Tibial nerve (tissue), 4 donors: ENCODE results near the gene GNAQ. TPM values are rescaled to one million over a fixed set of nuclear protein-coding genes. Genes with fewer than 3 reads are reported as not detected.

ENCODE experiments used
- DNase-seq, 2 donors: peaks; one replicate each; pipeline ENCODE4 v3.0.0-alpha.2; 2019; ENCODE audit warnings: low spot score in 2 of 2
- H3K27ac ChIP-seq, 4 donors: fragments of 200-600 bp; sonication (generic) in 3 of 4; one replicate each; pipeline ENCODE4 v1.5.1; 2017 to 2019; ENCODE audit warnings: mild to moderate bottlenecking in 1 of 4
- H3K27me3 ChIP-seq, 2 donors: fragments of 200-600 bp; sonication (generic) in 1 of 2; one replicate each; pipeline versions ENCODE4 v1.5.1 to v1.6.0; 2017 to 2019
- H3K36me3 ChIP-seq, 3 donors: fragments of 200-600 bp; sonication (generic); one replicate each; pipeline ENCODE4 v1.5.1; 2018 to 2019
- H3K4me1 ChIP-seq, 4 donors: fragments of 200-600 bp; sonication (generic) in 3 of 4; one replicate each; pipeline ENCODE4 v1.5.1; 2017 to 2019
- H3K4me3 ChIP-seq, 4 donors: fragments of 200-600 bp; sonication (generic) in 3 of 4; one replicate each; pipeline ENCODE4 v1.5.1; 2017 to 2019; ENCODE audit warnings: mild to moderate bottlenecking in 1 of 4, moderate library complexity in 1 of 4
- H3K9me3 ChIP-seq, 4 donors: fragments of 200-600 bp; sonication (generic) in 3 of 4; one replicate each; pipeline ENCODE4 v1.5.1; 2017 to 2019
- EP300 ChIP-seq, 2 donors: sonication (generic); formaldehyde crosslinking; IDR thresholded peaks; one replicate each; pipeline ENCODE4 v1.6.1; 2017; ENCODE audit warnings: antibody characterized with exemption in 2 of 2, mild to moderate bottlenecking in 1 of 2
- POLR2A ChIP-seq, 2 donors: fragments of 450-650 bp; IDR thresholded peaks; one replicate each; pipeline ENCODE4 v1.6.1; 2017; ENCODE audit warnings: antibody characterized with exemption in 2 of 2, mild to moderate bottlenecking in 2 of 2, moderate library complexity in 2 of 2
- WGBS, 2 donors: methylation state at CpG; one replicate each; pipeline ENCODE4 v1.1.5; 2018; 5-methylcytosine and 5-hydroxymethylcytosine counted together
- total RNA-seq, 4 donors: library from RNA; depleted of rRNA; stranded (reverse); fragments of >200 nt; gene quantifications; one replicate each; pipeline ENCODE4 v1.1.0, GENCODE V29; 2016
- TF ChIP-seq, protein P1 (sequence below), 5 experiments: fragments of 200-600 bp in 3 of 5; fragments of 450-650 bp in 2 of 5; sonication (generic) in 3 of 5; IDR thresholded peaks; one replicate each; pipeline ENCODE4 v1.5.1; 2016 to 2019; ENCODE audit warnings: antibody characterized with exemption in 5 of 5, mild to moderate bottlenecking in 3 of 5, moderate library complexity in 2 of 5

The GNAQ gene
- total RNA-seq, 4 donors from 2014 or later = 38.7 to 50.3 (median 41.6) TPM

DNA sequence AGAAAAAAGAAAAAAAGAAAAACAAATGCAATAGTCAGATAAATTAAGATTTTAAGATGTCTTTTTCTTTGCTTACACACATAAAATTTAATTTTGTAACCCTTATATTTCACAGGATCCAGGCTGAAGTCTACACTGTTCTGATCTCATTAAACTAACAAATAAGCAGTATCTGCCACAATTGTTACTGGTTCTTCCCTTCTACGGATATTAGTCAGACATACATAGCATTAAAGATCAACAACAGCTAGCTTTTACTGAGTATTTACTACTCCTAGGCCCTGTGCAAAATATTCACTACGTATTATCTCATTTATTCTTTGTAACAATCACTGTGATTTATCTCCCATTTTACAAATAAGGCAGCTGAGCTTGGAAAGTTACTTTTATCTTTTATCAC, 34.9 kb downstream of the GNAQ start:
- 88 to 91% methylated on average over 2 of the region's 2 CpGs for WGBS, 2 donors
- TF ChIP-seq EP300 (IDR thresholded peaks at IDR 0.05) (no peak), POLR2A (IDR thresholded peaks at IDR 0.05) (no peak)
- TF ChIP-seq, protein P1, sequence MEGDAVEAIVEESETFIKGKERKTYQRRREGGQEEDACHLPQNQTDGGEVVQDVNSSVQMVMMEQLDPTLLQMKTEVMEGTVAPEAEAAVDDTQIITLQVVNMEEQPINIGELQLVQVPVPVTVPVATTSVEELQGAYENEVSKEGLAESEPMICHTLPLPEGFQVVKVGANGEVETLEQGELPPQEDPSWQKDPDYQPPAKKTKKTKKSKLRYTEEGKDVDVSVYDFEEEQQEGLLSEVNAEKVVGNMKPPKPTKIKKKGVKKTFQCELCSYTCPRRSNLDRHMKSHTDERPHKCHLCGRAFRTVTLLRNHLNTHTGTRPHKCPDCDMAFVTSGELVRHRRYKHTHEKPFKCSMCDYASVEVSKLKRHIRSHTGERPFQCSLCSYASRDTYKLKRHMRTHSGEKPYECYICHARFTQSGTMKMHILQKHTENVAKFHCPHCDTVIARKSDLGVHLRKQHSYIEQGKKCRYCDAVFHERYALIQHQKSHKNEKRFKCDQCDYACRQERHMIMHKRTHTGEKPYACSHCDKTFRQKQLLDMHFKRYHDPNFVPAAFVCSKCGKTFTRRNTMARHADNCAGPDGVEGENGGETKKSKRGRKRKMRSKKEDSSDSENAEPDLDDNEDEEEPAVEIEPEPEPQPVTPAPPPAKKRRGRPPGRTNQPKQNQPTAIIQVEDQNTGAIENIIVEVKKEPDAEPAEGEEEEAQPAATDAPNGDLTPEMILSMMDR (IDR thresholded peaks at IDR 0.05) = no peak
- no peak for DNase-seq
- H3K36me3 ChIP-seq = no peaks in the 10 kb centered on the region
- H3K27me3 ChIP-seq = no peaks in the 10 kb centered on the region
- no peak overlapping the region for H3K27ac ChIP-seq
- H3K4me1 ChIP-seq = peaks cover 0 to 35% (median 12%) of the 10 kb centered on the region in 4 donors
- no peaks in the 10 kb centered on the region for H3K9me3 ChIP-seq
- H3K4me3 ChIP-seq = no peak overlapping the region

DNA sequence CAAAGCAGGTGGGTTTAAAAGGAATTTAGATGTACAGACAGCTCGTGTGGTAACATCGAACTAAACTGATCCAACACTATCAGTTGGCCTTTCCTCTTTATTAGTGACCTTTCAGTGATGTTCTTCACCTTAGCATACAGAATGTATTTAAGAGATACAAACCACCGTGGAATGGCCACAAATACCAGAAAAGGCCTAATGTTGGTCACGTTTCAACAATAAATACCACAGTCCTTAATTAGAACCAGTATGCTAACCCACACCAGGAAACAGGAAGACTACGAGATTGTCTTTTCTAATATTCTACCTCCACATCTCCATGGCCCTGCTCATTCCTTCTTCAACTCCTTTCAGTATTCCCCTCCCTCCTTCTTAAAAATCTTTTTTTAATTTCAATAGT, 40.4 kb downstream of the GNAQ start:
- H3K4me3 ChIP-seq = no peak overlapping the region
- no peak overlapping the region for H3K27ac ChIP-seq
- TF ChIP-seq POLR2A (IDR thresholded peaks at IDR 0.05) = no peak
- no peak for TF ChIP-seq EP300 (IDR thresholded peaks at IDR 0.05)
- TF ChIP-seq, protein P1 (IDR thresholded peaks at IDR 0.05) = no peak
- no peaks in the 10 kb centered on the region for H3K9me3 ChIP-seq
- no peaks in the 10 kb centered on the region for H3K27me3 ChIP-seq
- DNase-seq = no peak
- H3K4me1 ChIP-seq = peaks cover 0 to 24% (median 3%) of the 10 kb centered on the region in 4 donors
- 73 to 85% methylated on average over 5 of the region's 5 CpGs for WGBS, 2 donors
- no peaks in the 10 kb centered on the region for H3K36me3 ChIP-seq

DNA sequence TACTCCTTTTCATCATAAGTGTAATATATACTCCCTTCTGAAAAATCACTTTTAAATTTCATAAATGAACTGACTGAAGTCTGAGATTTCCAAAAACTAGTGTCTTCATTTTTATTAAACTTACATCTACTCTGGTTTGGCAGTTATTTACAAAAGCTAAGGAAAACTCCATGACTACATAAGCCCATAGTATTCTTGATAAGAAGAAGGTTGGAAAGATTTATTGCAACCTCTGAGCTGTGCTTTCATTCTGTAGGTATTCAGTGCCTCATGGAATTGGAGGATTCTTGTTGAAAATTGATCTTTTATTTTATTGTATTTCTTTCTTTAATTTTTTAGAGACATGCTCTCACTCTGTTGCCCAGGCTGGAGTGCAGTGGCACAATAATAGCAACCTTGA, 41.7 kb downstream of the GNAQ start:
- TF ChIP-seq POLR2A (IDR thresholded peaks at IDR 0.05) (no peak), EP300 (IDR thresholded peaks at IDR 0.05) (no peak)
- TF ChIP-seq, protein P1 (IDR thresholded peaks at IDR 0.05) = no peak
- Histone ChIP-seq H3K4me1 (peaks cover 0 to 26% (median 3%) of the 10 kb centered on the region in 4 donors), H3K9me3 (no peaks in the 10 kb centered on the region), H3K27me3 (no peaks in the 10 kb centered on the region), H3K27ac (no peak overlapping the region), H3K4me3 (no peak overlapping the region), H3K36me3 (no peaks in the 10 kb centered on the region)
- no peak for DNase-seq

DNA sequence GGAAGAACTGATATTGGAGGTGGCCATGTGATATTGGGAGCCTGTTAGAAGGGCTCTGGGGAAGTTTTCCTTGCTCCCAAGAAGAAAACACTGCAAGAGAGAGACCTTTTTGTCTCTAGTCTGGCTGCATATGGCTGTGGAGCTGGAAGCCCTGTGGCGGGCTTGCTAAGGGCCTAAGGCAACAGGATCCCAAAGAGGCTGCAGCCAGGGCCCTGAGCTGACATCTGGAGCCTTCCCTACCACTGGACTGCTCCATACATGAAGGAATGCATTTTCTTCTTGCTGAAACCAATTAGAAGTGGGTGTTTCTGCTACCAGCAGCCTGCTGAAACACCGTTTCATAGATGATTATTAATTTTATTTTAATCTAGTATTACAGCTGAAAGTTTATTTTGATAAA, 42.2 kb downstream of the GNAQ start:
- peaks cover 0 to 26% (median 3%) of the 10 kb centered on the region in 4 donors for H3K4me1 ChIP-seq
- no peak overlapping the region for H3K4me3 ChIP-seq
- DNase-seq = no peak
- no peaks in the 10 kb centered on the region for H3K27me3 ChIP-seq
- no peak for TF ChIP-seq POLR2A (IDR thresholded peaks at IDR 0.05)
- TF ChIP-seq EP300 (IDR thresholded peaks at IDR 0.05) = no peak
- TF ChIP-seq, protein P1 (IDR thresholded peaks at IDR 0.05) = no peak
- no peaks in the 10 kb centered on the region for H3K9me3 ChIP-seq
- H3K36me3 ChIP-seq = no peaks in the 10 kb centered on the region
- WGBS, 2 donors = 85 to 87% methylated on average over 2 of the region's 2 CpGs
- no peak overlapping the region for H3K27ac ChIP-seq

DNA sequence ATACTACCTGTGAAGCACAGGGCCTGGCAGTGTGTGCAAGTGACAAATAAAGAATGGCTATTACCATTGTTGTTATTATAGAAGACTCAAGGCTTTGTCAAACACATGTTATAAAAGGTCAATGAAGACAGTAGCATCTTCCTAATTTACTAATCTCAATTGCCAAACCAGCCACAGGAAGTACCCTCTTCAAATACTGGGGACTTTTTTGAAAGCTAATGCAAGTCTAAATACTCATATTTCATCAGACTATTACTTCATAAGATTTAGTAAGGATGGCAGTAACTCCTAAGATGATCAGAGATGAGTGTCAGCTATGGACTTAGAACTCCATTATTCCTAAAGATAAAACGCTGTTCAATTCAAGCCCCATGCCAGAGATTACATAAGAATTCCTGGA, 43.0 kb downstream of the GNAQ start:
- Histone ChIP-seq H3K4me3 (no peak overlapping the region), H3K36me3 (no peaks in the 10 kb centered on the region), H3K9me3 (no peaks in the 10 kb centered on the region), H3K4me1 (peaks cover 0 to 27% (median 3%) of the 10 kb centered on the region in 4 donors), H3K27me3 (no peaks in the 10 kb centered on the region), H3K27ac (no peak overlapping the region)
- DNase-seq = no peak
- 36 to 65% methylated on average over 1 of the region's 1 CpG for WGBS, 2 donors
- TF ChIP-seq, protein P1 (IDR thresholded peaks at IDR 0.05) = no peak
- no peak for TF ChIP-seq EP300 (IDR thresholded peaks at IDR 0.05)
- no peak for TF ChIP-seq POLR2A (IDR thresholded peaks at IDR 0.05)
